ENCODE data around the gene WFIKKN1.
"Not testable (repeated sequence)": the region's sequence is repeated elsewhere in the genome, so short reads cannot be mapped to it uniquely, and the experiment has no call there.

WFIKKN1 gene

GRCh38 chr16:595942-596735, 34.6 kb upstream of the WFIKKN1 start:
- DNase-seq = no peak

GRCh38 chr16:596736-597060, 34.1 kb upstream of the WFIKKN1 start:
- DNase-seq = no peak

- not testable (repeated sequence) for DNase-seq
Observed at GRCh38 chr16:597655-598054, 33.1 kb upstream of the WFIKKN1 start.

GRCh38 chr16:598823-599739, 31.7 kb upstream of the WFIKKN1 start:
- DNase-seq = no peak

GRCh38 chr16:600781-601180, 30.0 kb upstream of the WFIKKN1 start:
- no peak for DNase-seq

GRCh38 chr16:603933-604332, 26.9 kb upstream of the WFIKKN1 start:
- no peak for DNase-seq

- no peak for DNase-seq
Observed at GRCh38 chr16:606656-607307, 24.0 kb upstream of the WFIKKN1 start.

GRCh38 chr16:608019-608418, 22.8 kb upstream of the WFIKKN1 start:
- DNase-seq = peak; percentile 68 to 75

- DNase-seq = no peak
Observed at GRCh38 chr16:609316-609715, 21.5 kb upstream of the WFIKKN1 start.

GRCh38 chr16:609984-610383, 20.8 kb upstream of the WFIKKN1 start:
- DNase-seq = no peak

GRCh38 chr16:610513-611381, 20.0 kb upstream of the WFIKKN1 start:
- DNase-seq = peak; percentile 72 to 80

GRCh38 chr16:615122-615521, 15.7 kb upstream of the WFIKKN1 start:
- no peak for DNase-seq

GRCh38 chr16:616733-617586, 13.8 kb upstream of the WFIKKN1 start:
- DNase-seq = no peak

GRCh38 chr16:617855-618254, 12.9 kb upstream of the WFIKKN1 start:
- no peak for DNase-seq

GRCh38 chr16:619476-620100, 11.2 kb upstream of the WFIKKN1 start:
- no peak for DNase-seq

GRCh38 chr16:620700-621525, 9.9 kb upstream of the WFIKKN1 start:
- no peak for DNase-seq

- no peak for DNase-seq
Observed at GRCh38 chr16:621526-622105, 9.2 kb upstream of the WFIKKN1 start.

- no peak for DNase-seq
Observed at GRCh38 chr16:622920-623280, 7.9 kb upstream of the WFIKKN1 start.

GRCh38 chr16:624526-625070, 6.2 kb upstream of the WFIKKN1 start:
- DNase-seq = no peak

All from activated T-cell treated with anti-CD3 and anti-CD28 coated beads, Interleukin-2, amount 50 U/mL, for 48 hours (primary cell).